ENCODE data around the gene XIRP2.
"Not testable (repeated sequence)": the region's sequence is repeated elsewhere in the genome, so short reads cannot be mapped to it uniquely, and the experiment has no call there.

The XIRP2 gene

GRCh38 chr2:167103028-167103756 is 214.9 kb downstream of the XIRP2 start:
- no peak for DNase-seq (ENCODE audit: low read depth)
- no peak for TF ChIP-seq CTCF (IDR thresholded peaks at IDR 0.05; ENCODE audit: low read depth, low read length)
- TF ChIP-seq MAX (IDR thresholded peaks at IDR 0.05; ENCODE audit: low read depth, low read length) = no peak
- TF ChIP-seq POLR2A (IDR thresholded peaks at IDR 0.05; ENCODE audit: extremely low read depth, insufficient read length) = no peak
- no peak for TF ChIP-seq MYC (IDR thresholded peaks at IDR 0.05; ENCODE audit: low read depth, low read length)
- H3K4me3 ChIP-seq (ENCODE audit: low read depth, low read length) = no peak overlapping the region

GRCh38 chr2:167103757-167104133 is 215.5 kb downstream of the XIRP2 start:
- H3K4me3 ChIP-seq (ENCODE audit: low read depth, low read length) = no peak overlapping the region
- no peak for DNase-seq (ENCODE audit: low read depth)
- no peak for TF ChIP-seq CTCF (IDR thresholded peaks at IDR 0.05; ENCODE audit: low read depth, low read length)

- TF ChIP-seq POLR2A (IDR thresholded peaks at IDR 0.05; ENCODE audit: extremely low read depth, insufficient read length) = no peak
- TF ChIP-seq MAX (IDR thresholded peaks at IDR 0.05; ENCODE audit: low read depth, low read length) = no peak
- no peak for TF ChIP-seq MYC (IDR thresholded peaks at IDR 0.05; ENCODE audit: low read depth, low read length)
- TF ChIP-seq CTCF (IDR thresholded peaks at IDR 0.05; ENCODE audit: low read depth, low read length) = no peak
- H3K4me3 ChIP-seq (ENCODE audit: low read depth, low read length) = no peak overlapping the region
- no peak for DNase-seq (ENCODE audit: low read depth)
Measured at GRCh38 chr2:167104691-167105090, 216.4 kb downstream of the XIRP2 start.

GRCh38 chr2:167109682-167110081 is 221.4 kb downstream of the XIRP2 start:
- not testable (repeated sequence) for DNase-seq (ENCODE audit: low read depth); H3K4me3 ChIP-seq (ENCODE audit: low read depth, low read length)

- no peak for TF ChIP-seq POLR2A (IDR thresholded peaks at IDR 0.05; ENCODE audit: extremely low read depth, insufficient read length)
- no peak for TF ChIP-seq MAX (IDR thresholded peaks at IDR 0.05; ENCODE audit: low read depth, low read length)
- no peak for TF ChIP-seq CTCF (IDR thresholded peaks at IDR 0.05; ENCODE audit: low read depth, low read length)
- TF ChIP-seq MYC (IDR thresholded peaks at IDR 0.05; ENCODE audit: low read depth, low read length) = no peak
- H3K4me3 ChIP-seq (ENCODE audit: low read depth, low read length) = no peak overlapping the region
- DNase-seq (ENCODE audit: low read depth) = no peak
Measured at GRCh38 chr2:167110345-167110744, 222.1 kb downstream of the XIRP2 start.

- no peak overlapping the region for H3K4me3 ChIP-seq (ENCODE audit: low read depth, low read length)
- no peak for TF ChIP-seq MAX (IDR thresholded peaks at IDR 0.05; ENCODE audit: low read depth, low read length)
- TF ChIP-seq MYC (IDR thresholded peaks at IDR 0.05; ENCODE audit: low read depth, low read length) = no peak
- TF ChIP-seq CTCF (IDR thresholded peaks at IDR 0.05; ENCODE audit: low read depth, low read length) = no peak
- no peak for TF ChIP-seq POLR2A (IDR thresholded peaks at IDR 0.05; ENCODE audit: extremely low read depth, insufficient read length)
- DNase-seq (ENCODE audit: low read depth) = no peak
Measured at GRCh38 chr2:167114018-167114417, 225.7 kb downstream of the XIRP2 start.
